Activated B cell treated with CpG ODN at 0.5 μM for 24 hours (primary cell): Measurements from ENCODE around the gene AKNA. TPM values are rescaled to one million over a fixed set of nuclear protein-coding genes. Genes with fewer than 3 reads are reported as not detected.

ENCODE experiments used
- ATAC-seq: fragments of 200-7000 bp; cut with Tn5 transposase; one replicate; pipeline ENCODE4 v1.10.0; 2021; ENCODE audit warnings: low read depth, mild to moderate bottlenecking, moderate library complexity
- CTCF ChIA-PET: fragments of 350-600 bp; sonication (Branson Sonifier 250); formaldehyde crosslinking; loops from one replicate; lab custom pipeline; 2021; ENCODE audit warnings: antibody characterized with exemption; lab: Charles Lee
- POLR2A ChIA-PET: fragments of 350-600 bp; sonication (Branson Sonifier 250); formaldehyde crosslinking; loops from one replicate; lab custom pipeline; 2021; ENCODE audit warnings: antibody characterized with exemption; lab: Charles Lee
- DNase-seq: peaks from one replicate; pipeline ENCODE4 v3.0.0; 2022
- H3K27ac Mint-ChIP-seq: one replicate; pipeline ENCODE4 v1.8.0; 2020; ENCODE audit warnings: mixed read lengths
- H3K27me3 Mint-ChIP-seq: one replicate; pipeline ENCODE4 v1.8.0; 2021; ENCODE audit warnings: mixed read lengths
- H3K36me3 Mint-ChIP-seq: one replicate; pipeline ENCODE4 v1.8.0; 2021; ENCODE audit warnings: low read depth, mixed read lengths
- H3K4me1 Mint-ChIP-seq: one replicate; pipeline ENCODE4 v1.8.0; 2021; ENCODE audit warnings: mixed read lengths
- H3K4me3 Mint-ChIP-seq: one replicate; pipeline ENCODE4 v1.8.0; 2020; ENCODE audit warnings: mild to moderate bottlenecking, mixed read lengths
- H3K9me3 Mint-ChIP-seq: one replicate; pipeline ENCODE4 v1.8.0; 2020; ENCODE audit warnings: mixed read lengths
- CTCF ChIP-seq: fragments of 200-600 bp; IDR thresholded peaks from one replicate; pipeline ENCODE4 v1.8.0; 2022; ENCODE audit warnings: antibody characterized with exemption, mild to moderate bottlenecking
- intact Hi-C: fragments of 100-400 bp; cut with micrococcal nuclease; formaldehyde crosslinking; loops from one replicate; pipeline ENCODE4 v1.15.1; 2024
- total RNA-seq: library from RNA; stranded (reverse); gene quantifications from 2 replicates; pipeline ENCODE4 v1.2.3, GENCODE V29; 2022

Gene AKNA
- total RNA-seq, 1 donor from 2014 or later = 322 TPM

- ChIA-PET CTCF (no interaction called here), POLR2A (no interaction called here)
- no peaks in the 10 kb centered on the region for H3K36me3 Mint-ChIP-seq
- no peak for DNase-seq
- TF ChIP-seq CTCF = no peak
- peaks cover 3% of the 10 kb centered on the region for H3K27me3 Mint-ChIP-seq
- no peak overlapping the region for H3K27ac Mint-ChIP-seq
- no peak for ATAC-seq
- H3K4me1 Mint-ChIP-seq = no peaks in the 10 kb centered on the region
- intact Hi-C loops = no loop called here
- H3K9me3 Mint-ChIP-seq = no peaks in the 10 kb centered on the region
- H3K4me3 Mint-ChIP-seq = no peak overlapping the region
These were observed 36.3 kb upstream of the AKNA start for GRCh38 chr9:114424126-114424525.

GRCh38 chr9:114423181-114423580 is 35.4 kb upstream of the AKNA start:
- POLR2A ChIA-PET = interaction anchor here (0.6 kb wide), 1 partner anchor 605 kb away, joined by 8 read pairs; no protein-coding TSS in a partner anchor
- Mint-ChIP-seq H3K36me3 (no peaks in the 10 kb centered on the region), H3K4me1 (no peaks in the 10 kb centered on the region), H3K4me3 (no peak overlapping the region), H3K27me3 (peaks cover 3% of the 10 kb centered on the region), H3K9me3 (no peaks in the 10 kb centered on the region), H3K27ac (no peak overlapping the region)
- no peak for TF ChIP-seq CTCF
- ATAC-seq = no peak
- DNase-seq = no peak
- CTCF ChIA-PET = no interaction called here
- intact Hi-C loops = no loop called here

- intact Hi-C loops = no loop called here
- Mint-ChIP-seq H3K9me3 (no peaks in the 10 kb centered on the region), H3K36me3 (no peaks in the 10 kb centered on the region), H3K27ac (no peak overlapping the region), H3K4me1 (no peaks in the 10 kb centered on the region), H3K4me3 (no peak overlapping the region), H3K27me3 (peaks cover 3% of the 10 kb centered on the region)
- DNase-seq (no peak), ATAC-seq (no peak)
- no peak for TF ChIP-seq CTCF
- ChIA-PET POLR2A (interaction anchor here (0.6 kb wide), 1 partner anchor 175 kb away, joined by 6 read pairs; no protein-coding TSS in a partner anchor), CTCF (no interaction called here)
These were observed 33.4 kb upstream of the AKNA start for GRCh38 chr9:114421147-114421546.

- no peaks in the 10 kb centered on the region for H3K36me3 Mint-ChIP-seq
- CTCF ChIA-PET = no interaction called here
These were observed 32.0 kb upstream of the AKNA start for GRCh38 chr9:114419796-114420195.

GRCh38 chr9:114418053-114418452 is 30.3 kb upstream of the AKNA start:
- ChIA-PET POLR2A (no interaction called here), CTCF (no interaction called here)
- no peaks in the 10 kb centered on the region for H3K9me3 Mint-ChIP-seq
- H3K4me1 Mint-ChIP-seq = no peaks in the 10 kb centered on the region
- ATAC-seq = no peak
- peaks cover 3% of the 10 kb centered on the region for H3K27me3 Mint-ChIP-seq
- no peak for DNase-seq
- H3K4me3 Mint-ChIP-seq = no peak overlapping the region
- H3K27ac Mint-ChIP-seq = no peak overlapping the region
- TF ChIP-seq CTCF = no peak
- intact Hi-C loops = no loop called here
- H3K36me3 Mint-ChIP-seq = no peaks in the 10 kb centered on the region

More at GRCh38 chr9:114419796-114420195, 32.0 kb upstream of the AKNA start:
- POLR2A ChIA-PET = no interaction called here
- Mint-ChIP-seq H3K27me3 (peaks cover 3% of the 10 kb centered on the region), H3K4me3 (no peak overlapping the region), H3K27ac (no peak overlapping the region), H3K4me1 (no peaks in the 10 kb centered on the region), H3K9me3 (no peaks in the 10 kb centered on the region)
- intact Hi-C loops = no loop called here
- DNase-seq (no peak), ATAC-seq (no peak)
- no peak for TF ChIP-seq CTCF
